Activated T-cell treated with anti-CD3 and anti-CD28 coated beads, Interleukin-2, amount 50 U/mL, for 24 hours (primary cell): ENCODE results near the gene DCLK2.
A peak's percentile ranks its signal among the peaks of the same experiment; 100 is the strongest.

Experiments
- DNase-seq: peaks from one replicate; pipeline ENCODE4 v3.0.0-alpha.2; 2020
- H3K27ac Mint-ChIP-seq: 2 replicates; pipeline ENCODE4 v1.8.0; 2020; ENCODE audit warnings: mild to moderate bottlenecking, mixed read lengths
- H3K27me3 Mint-ChIP-seq: 2 replicates; pipeline ENCODE4 v1.8.0; 2020; ENCODE audit warnings: mixed read lengths
- H3K36me3 Mint-ChIP-seq: 2 replicates; pipeline ENCODE4 v1.8.0; 2020; ENCODE audit warnings: low read depth, mixed read lengths
- H3K4me1 Mint-ChIP-seq: 2 replicates; pipeline ENCODE4 v1.8.0; 2020; ENCODE audit warnings: low read depth, mixed read lengths
- H3K4me3 Mint-ChIP-seq: 2 replicates; pipeline ENCODE4 v1.8.0; 2020; ENCODE audit warnings: mild to moderate bottlenecking, moderate library complexity, mixed read lengths
- H3K9me3 Mint-ChIP-seq: 2 replicates; pipeline ENCODE4 v1.8.0; 2020; ENCODE audit warnings: mixed read lengths

Gene DCLK2

GRCh38 chr4:150078041-150078578, at the start of gene DCLK2:
Gene DCLK2 (plus strand): TSS chr4:150078445. CDS start chr4:150079028, 583 bp downstream.
- H3K36me3 Mint-ChIP-seq = no peaks in the 10 kb centered on the region
- peak within 1 kb of the TSS; percentile 52 for H3K4me3 Mint-ChIP-seq
- DNase-seq = peak; percentile 30
- peaks cover 63% of the 10 kb centered on the region for H3K27me3 Mint-ChIP-seq
- H3K27ac Mint-ChIP-seq = no peak within 1 kb of the TSS
- H3K4me1 Mint-ChIP-seq = peaks cover 10% of the 10 kb centered on the region
- no peaks in the 10 kb centered on the region for H3K9me3 Mint-ChIP-seq

GRCh38 chr4:150032541-150032940, 45.7 kb upstream of the DCLK2 start:
- Mint-ChIP-seq H3K9me3 (peaks cover 8% of the 10 kb centered on the region), H3K4me1 (no peaks in the 10 kb centered on the region), H3K27ac (no peak overlapping the region), H3K36me3 (no peaks in the 10 kb centered on the region), H3K4me3 (no peak overlapping the region), H3K27me3 (peaks cover 15% of the 10 kb centered on the region)
- no peak for DNase-seq

- no peak for DNase-seq
- H3K27ac Mint-ChIP-seq = no peak overlapping the region
- H3K27me3 Mint-ChIP-seq = peaks cover 15% of the 10 kb centered on the region
- no peaks in the 10 kb centered on the region for H3K36me3 Mint-ChIP-seq
- H3K9me3 Mint-ChIP-seq = peaks cover 3% of the 10 kb centered on the region
- no peak overlapping the region for H3K4me3 Mint-ChIP-seq
- no peaks in the 10 kb centered on the region for H3K4me1 Mint-ChIP-seq
Measured at GRCh38 chr4:150033081-150033480, 45.2 kb upstream of the DCLK2 start.

- Mint-ChIP-seq H3K27me3 (peaks cover 15% of the 10 kb centered on the region), H3K36me3 (no peaks in the 10 kb centered on the region), H3K27ac (no peak overlapping the region), H3K4me3 (no peak overlapping the region), H3K9me3 (peaks cover 3% of the 10 kb centered on the region), H3K4me1 (no peaks in the 10 kb centered on the region)
- DNase-seq = no peak
Measured at GRCh38 chr4:150033901-150034300, 44.3 kb upstream of the DCLK2 start.

- no peak for DNase-seq
- Mint-ChIP-seq H3K9me3 (peaks cover 3% of the 10 kb centered on the region), H3K27me3 (peaks cover 20% of the 10 kb centered on the region), H3K4me1 (no peaks in the 10 kb centered on the region), H3K27ac (no peak overlapping the region), H3K4me3 (no peak overlapping the region), H3K36me3 (no peaks in the 10 kb centered on the region)
Measured at GRCh38 chr4:150037251-150037856, 40.9 kb upstream of the DCLK2 start.

- Mint-ChIP-seq H3K27ac (no peak overlapping the region), H3K27me3 (peaks cover 16% of the 10 kb centered on the region), H3K36me3 (no peaks in the 10 kb centered on the region), H3K9me3 (peaks cover 3% of the 10 kb centered on the region), H3K4me3 (no peak overlapping the region), H3K4me1 (no peaks in the 10 kb centered on the region)
- DNase-seq = no peak
Measured at GRCh38 chr4:150038335-150039076, 39.7 kb upstream of the DCLK2 start.

GRCh38 chr4:150039274-150040127, 38.7 kb upstream of the DCLK2 start:
- H3K4me3 Mint-ChIP-seq = no peak overlapping the region
- peaks cover 3% of the 10 kb centered on the region for H3K9me3 Mint-ChIP-seq
- H3K4me1 Mint-ChIP-seq = no peaks in the 10 kb centered on the region
- no peaks in the 10 kb centered on the region for H3K36me3 Mint-ChIP-seq
- no peak overlapping the region for H3K27ac Mint-ChIP-seq
- H3K27me3 Mint-ChIP-seq = peaks cover 15% of the 10 kb centered on the region
- DNase-seq = no peak

GRCh38 chr4:150044517-150044916, 33.7 kb upstream of the DCLK2 start:
- no peaks in the 10 kb centered on the region for H3K36me3 Mint-ChIP-seq
- no peak for DNase-seq
- no peaks in the 10 kb centered on the region for H3K9me3 Mint-ChIP-seq
- no peak overlapping the region for H3K27ac Mint-ChIP-seq
- H3K27me3 Mint-ChIP-seq = peaks cover 17% of the 10 kb centered on the region
- no peaks in the 10 kb centered on the region for H3K4me1 Mint-ChIP-seq
- H3K4me3 Mint-ChIP-seq = no peak overlapping the region

- H3K27me3 Mint-ChIP-seq = peaks cover 15% of the 10 kb centered on the region
- H3K36me3 Mint-ChIP-seq = no peaks in the 10 kb centered on the region
- H3K27ac Mint-ChIP-seq = no peak overlapping the region
- H3K4me3 Mint-ChIP-seq = no peak overlapping the region
- no peaks in the 10 kb centered on the region for H3K9me3 Mint-ChIP-seq
- no peaks in the 10 kb centered on the region for H3K4me1 Mint-ChIP-seq
- DNase-seq = no peak
Measured at GRCh38 chr4:150045410-150045809, 32.8 kb upstream of the DCLK2 start.

GRCh38 chr4:150046728-150047217, 31.5 kb upstream of the DCLK2 start:
- Mint-ChIP-seq H3K9me3 (no peaks in the 10 kb centered on the region), H3K36me3 (no peaks in the 10 kb centered on the region)

GRCh38 chr4:150047546-150047945, 30.7 kb upstream of the DCLK2 start:
- DNase-seq = no peak
- H3K27me3 Mint-ChIP-seq = peaks cover 6% of the 10 kb centered on the region
- H3K4me3 Mint-ChIP-seq = no peak overlapping the region
- H3K9me3 Mint-ChIP-seq = no peaks in the 10 kb centered on the region
- no peaks in the 10 kb centered on the region for H3K36me3 Mint-ChIP-seq
- no peaks in the 10 kb centered on the region for H3K4me1 Mint-ChIP-seq
- no peak overlapping the region for H3K27ac Mint-ChIP-seq

More at GRCh38 chr4:150046728-150047217, 31.5 kb upstream of the DCLK2 start:
- DNase-seq = no peak
- H3K4me1 Mint-ChIP-seq = no peaks in the 10 kb centered on the region
- H3K27ac Mint-ChIP-seq = no peak overlapping the region
- H3K4me3 Mint-ChIP-seq = no peak overlapping the region
- H3K27me3 Mint-ChIP-seq = peaks cover 9% of the 10 kb centered on the region

GRCh38 chr4:150049682-150050081, 28.6 kb upstream of the DCLK2 start:
- H3K36me3 Mint-ChIP-seq = no peaks in the 10 kb centered on the region

GRCh38 chr4:150050566-150050965, 27.7 kb upstream of the DCLK2 start:
- H3K27ac Mint-ChIP-seq = no peak overlapping the region
- no peak overlapping the region for H3K4me3 Mint-ChIP-seq
- no peaks in the 10 kb centered on the region for H3K9me3 Mint-ChIP-seq
- no peaks in the 10 kb centered on the region for H3K4me1 Mint-ChIP-seq
- peaks cover 2% of the 10 kb centered on the region for H3K27me3 Mint-ChIP-seq
- H3K36me3 Mint-ChIP-seq = no peaks in the 10 kb centered on the region
- no peak for DNase-seq

More at GRCh38 chr4:150049682-150050081, 28.6 kb upstream of the DCLK2 start:
- Mint-ChIP-seq H3K27ac (no peak overlapping the region), H3K27me3 (peaks cover 3% of the 10 kb centered on the region), H3K4me1 (no peaks in the 10 kb centered on the region), H3K4me3 (no peak overlapping the region), H3K9me3 (no peaks in the 10 kb centered on the region)
- DNase-seq = no peak

- Mint-ChIP-seq H3K4me1 (no peaks in the 10 kb centered on the region), H3K9me3 (peaks cover 4% of the 10 kb centered on the region), H3K4me3 (no peak overlapping the region)
Measured at GRCh38 chr4:150051111-150051510, 27.1 kb upstream of the DCLK2 start.

More at GRCh38 chr4:150051111-150051510, 27.1 kb upstream of the DCLK2 start:
- peaks cover 2% of the 10 kb centered on the region for H3K27me3 Mint-ChIP-seq
- no peaks in the 10 kb centered on the region for H3K36me3 Mint-ChIP-seq
- no peak for DNase-seq
- no peak overlapping the region for H3K27ac Mint-ChIP-seq
